Breast epithelium (tissue), 3 donors: ENCODE measurements around the gene EGLN1.

Experiments
- POLR2A ChIP-seq: fragments of 450-650 bp; IDR thresholded peaks from one replicate; pipeline ENCODE4 v1.6.1; 2016; ENCODE audit warnings: antibody characterized with exemption, mild to moderate bottlenecking, moderate library complexity
- POLR2AphosphoS5 ChIP-seq, 3 donors: sonication (generic); formaldehyde crosslinking; IDR thresholded peaks; one replicate each; pipeline ENCODE4 v1.6.1; 2017; ENCODE audit warnings: antibody characterized with exemption in 3 of 3
- TF ChIP-seq, protein P1 (sequence below), 3 donors: fragments of 450-650 bp; IDR thresholded peaks; one replicate each; pipeline ENCODE4 v1.5.1; 2016 to 2017; ENCODE audit warnings: antibody characterized with exemption in 3 of 3, mild to moderate bottlenecking in 3 of 3, moderate library complexity in 3 of 3

DNA sequence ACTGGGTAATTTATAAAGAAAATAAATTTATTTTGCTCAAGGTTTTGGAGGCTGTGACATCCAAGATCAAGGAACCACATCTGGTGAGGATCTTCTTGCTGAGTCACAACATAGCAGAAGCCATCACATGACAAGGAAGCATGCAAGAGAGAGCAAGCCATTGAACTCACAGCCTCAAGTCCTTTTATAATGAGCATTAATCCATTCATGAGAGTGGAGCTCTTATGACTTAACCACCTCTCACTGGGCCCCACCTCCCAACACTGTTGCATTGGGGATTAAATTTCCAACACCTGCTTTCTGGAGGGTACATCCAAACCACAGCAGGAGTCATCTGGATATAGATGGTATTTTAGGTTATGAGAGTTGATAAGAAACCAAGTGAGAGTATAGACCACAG lies 20.6 kb upstream of the EGLN1 start:
- TF ChIP-seq, protein P1, sequence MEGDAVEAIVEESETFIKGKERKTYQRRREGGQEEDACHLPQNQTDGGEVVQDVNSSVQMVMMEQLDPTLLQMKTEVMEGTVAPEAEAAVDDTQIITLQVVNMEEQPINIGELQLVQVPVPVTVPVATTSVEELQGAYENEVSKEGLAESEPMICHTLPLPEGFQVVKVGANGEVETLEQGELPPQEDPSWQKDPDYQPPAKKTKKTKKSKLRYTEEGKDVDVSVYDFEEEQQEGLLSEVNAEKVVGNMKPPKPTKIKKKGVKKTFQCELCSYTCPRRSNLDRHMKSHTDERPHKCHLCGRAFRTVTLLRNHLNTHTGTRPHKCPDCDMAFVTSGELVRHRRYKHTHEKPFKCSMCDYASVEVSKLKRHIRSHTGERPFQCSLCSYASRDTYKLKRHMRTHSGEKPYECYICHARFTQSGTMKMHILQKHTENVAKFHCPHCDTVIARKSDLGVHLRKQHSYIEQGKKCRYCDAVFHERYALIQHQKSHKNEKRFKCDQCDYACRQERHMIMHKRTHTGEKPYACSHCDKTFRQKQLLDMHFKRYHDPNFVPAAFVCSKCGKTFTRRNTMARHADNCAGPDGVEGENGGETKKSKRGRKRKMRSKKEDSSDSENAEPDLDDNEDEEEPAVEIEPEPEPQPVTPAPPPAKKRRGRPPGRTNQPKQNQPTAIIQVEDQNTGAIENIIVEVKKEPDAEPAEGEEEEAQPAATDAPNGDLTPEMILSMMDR (IDR thresholded peaks at IDR 0.05): no peak
- TF ChIP-seq POLR2A (no peak), POLR2AphosphoS5 (IDR thresholded peaks at IDR 0.05) (no peak)
